ENCODE results near the gene NCKIPSD.
A peak's percentile ranks its signal among the peaks of the same experiment; 100 is the strongest.

The NCKIPSD gene

GRCh38 chr3:48716982-48717746, 31.4 kb upstream of the NCKIPSD start, which contains the start of gene IP6K2:
IP6K2 (minus strand) TSS chr3:48717221; CDS start chr3:48695291, 21,930 bp downstream.
- Histone ChIP-seq H4K20me1 (ENCODE audit: insufficient read depth, low read length) (no peaks in the 10 kb centered on the region), H3K9me3 (replicated peaks; ENCODE audit: insufficient read depth, low read length) (no peaks in the 10 kb centered on the region), H3K36me3 (replicated peaks; ENCODE audit: insufficient read depth, low read length) (no peaks in the 10 kb centered on the region), H3K4me2 (ENCODE audit: low read depth, low read length) (peak within 1 kb of the TSS; percentile 73), H3K27ac (ENCODE audit: low read length) (peak within 1 kb of the TSS; percentile 20; the same call in 1 of the 2 replicates), H3K27me3 (replicated peaks; ENCODE audit: insufficient read depth, low read length) (no peaks in the 10 kb centered on the region), H3K9me2 (replicated peaks; ENCODE audit: insufficient read depth, low read length) (no peaks in the 10 kb centered on the region), H3K4me1 (ENCODE audit: low read length) (no peaks in the 10 kb centered on the region), H2AFZ (ENCODE audit: low read length) (peak within 1 kb of the TSS; percentile 96), H3K4me3 (ENCODE audit: low read length) (peak within 1 kb of the TSS; percentile 85), H3K9ac (ENCODE audit: low read length) (peak within 1 kb of the TSS; percentile 91), H3K79me2 (ENCODE audit: low read length) (peaks cover 48% of the 10 kb centered on the region), H3F3A (ENCODE audit: insufficient read depth, low read length) (no peaks in the 10 kb centered on the region)
- no peak for TF ChIP-seq CTCF (IDR thresholded peaks at IDR 0.05; ENCODE audit: low read length)
- DNase-seq, result peak; percentile 99

GRCh38 chr3:48716508-48716981, 30.8 kb upstream of the NCKIPSD start:
- H3K9me2 ChIP-seq (replicated peaks; ENCODE audit: insufficient read depth, low read length), result no peaks in the 10 kb centered on the region
- H4K20me1 ChIP-seq (ENCODE audit: insufficient read depth, low read length), result no peaks in the 10 kb centered on the region
- no peaks in the 10 kb centered on the region for H3F3A ChIP-seq (ENCODE audit: insufficient read depth, low read length)
- peak overlapping the region; percentile 71 for H3K4me2 ChIP-seq (ENCODE audit: low read depth, low read length)
- H3K4me3 ChIP-seq (ENCODE audit: low read length), result peak overlapping the region; percentile 85
- no peaks in the 10 kb centered on the region for H3K36me3 ChIP-seq (replicated peaks; ENCODE audit: insufficient read depth, low read length)
- no peaks in the 10 kb centered on the region for H3K27me3 ChIP-seq (replicated peaks; ENCODE audit: insufficient read depth, low read length)
- no peaks in the 10 kb centered on the region for H3K9me3 ChIP-seq (replicated peaks; ENCODE audit: insufficient read depth, low read length)
- peak; percentile 14 for DNase-seq
- H3K27ac ChIP-seq (ENCODE audit: low read length), result peak overlapping the region; percentile 20; the same call in 1 of the 2 replicates
- H3K79me2 ChIP-seq (ENCODE audit: low read length), result peaks cover 53% of the 10 kb centered on the region
- peak overlapping the region; percentile 91 for H3K9ac ChIP-seq (ENCODE audit: low read length)
- no peaks in the 10 kb centered on the region for H3K4me1 ChIP-seq (ENCODE audit: low read length)
- H2AFZ ChIP-seq (ENCODE audit: low read length), result peak overlapping the region; percentile 70
- TF ChIP-seq EZH2 (optimal IDR thresholded peaks at IDR 0.05; ENCODE audit: low read depth, low read length), result no peak
- TF ChIP-seq EZH2phosphoT487 (IDR thresholded peaks at IDR 0.05; ENCODE audit: low read length), result no peak
- TF ChIP-seq CTCF (IDR thresholded peaks at IDR 0.05; ENCODE audit: low read length), result no peak

- Histone ChIP-seq H4K20me1 (ENCODE audit: insufficient read depth, low read length) (no peaks in the 10 kb centered on the region), H3K4me3 (ENCODE audit: low read length) (no peak overlapping the region)
- DNase-seq, result no peak
Observed at GRCh38 chr3:48715174-48715800, 29.6 kb upstream of the NCKIPSD start.

More at GRCh38 chr3:48715174-48715800, 29.6 kb upstream of the NCKIPSD start:
- Histone ChIP-seq H3K27ac (ENCODE audit: low read length) (no peak overlapping the region), H3K9me2 (replicated peaks; ENCODE audit: insufficient read depth, low read length) (no peaks in the 10 kb centered on the region), H3K4me1 (ENCODE audit: low read length) (no peaks in the 10 kb centered on the region), H3K27me3 (replicated peaks; ENCODE audit: insufficient read depth, low read length) (no peaks in the 10 kb centered on the region), H3F3A (ENCODE audit: insufficient read depth, low read length) (no peaks in the 10 kb centered on the region), H2AFZ (ENCODE audit: low read length) (no peak overlapping the region), H3K79me2 (ENCODE audit: low read length) (peaks cover 65% of the 10 kb centered on the region), H3K9me3 (replicated peaks; ENCODE audit: insufficient read depth, low read length) (no peaks in the 10 kb centered on the region), H3K36me3 (replicated peaks; ENCODE audit: insufficient read depth, low read length) (no peaks in the 10 kb centered on the region), H3K9ac (ENCODE audit: low read length) (no peak overlapping the region; the same call in 1 of the 2 replicates), H3K4me2 (ENCODE audit: low read depth, low read length) (peak overlapping the region; percentile 71; the same call in 1 of the 2 replicates)
- TF ChIP-seq EZH2phosphoT487 (IDR thresholded peaks at IDR 0.05; ENCODE audit: low read length) (no peak), CTCF (IDR thresholded peaks at IDR 0.05; ENCODE audit: low read length) (no peak), EZH2 (optimal IDR thresholded peaks at IDR 0.05; ENCODE audit: low read depth, low read length) (no peak)
